HepG2 (cell line): ENCODE measurements around the gene SYNPO.

ENCODE experiments used
- KLF16 ChIP-seq, 2 experiments: sonication (generic) in 1 of 2; formaldehyde crosslinking in 1 of 2; IDR thresholded peaks; 2 replicates each; pipeline versions ENCODE4 v1.6.1 to v1.8.0; 2016 to 2023; ENCODE audit warnings: missing genetic modification reagents in 2 of 2, missing compliant biosample characterization in 1 of 2
- PHB2 ChIP-seq: fragments of 450-650 bp; IDR thresholded peaks from 2 replicates; pipeline ENCODE4 v1.6.1; 2018; ENCODE audit not compliant: partially characterized antibody
- POLR2A ChIP-seq, 2 experiments: IDR thresholded peaks; 2 replicates each; pipeline ENCODE4 v1.6.1; 2011; ENCODE audit warnings: low read depth in 2 of 2, low read length in 2 of 2, mild to moderate bottlenecking in 1 of 2, moderate library complexity in 1 of 2; ENCODE audit not compliant: insufficient read depth in 1 of 2

DNA sequence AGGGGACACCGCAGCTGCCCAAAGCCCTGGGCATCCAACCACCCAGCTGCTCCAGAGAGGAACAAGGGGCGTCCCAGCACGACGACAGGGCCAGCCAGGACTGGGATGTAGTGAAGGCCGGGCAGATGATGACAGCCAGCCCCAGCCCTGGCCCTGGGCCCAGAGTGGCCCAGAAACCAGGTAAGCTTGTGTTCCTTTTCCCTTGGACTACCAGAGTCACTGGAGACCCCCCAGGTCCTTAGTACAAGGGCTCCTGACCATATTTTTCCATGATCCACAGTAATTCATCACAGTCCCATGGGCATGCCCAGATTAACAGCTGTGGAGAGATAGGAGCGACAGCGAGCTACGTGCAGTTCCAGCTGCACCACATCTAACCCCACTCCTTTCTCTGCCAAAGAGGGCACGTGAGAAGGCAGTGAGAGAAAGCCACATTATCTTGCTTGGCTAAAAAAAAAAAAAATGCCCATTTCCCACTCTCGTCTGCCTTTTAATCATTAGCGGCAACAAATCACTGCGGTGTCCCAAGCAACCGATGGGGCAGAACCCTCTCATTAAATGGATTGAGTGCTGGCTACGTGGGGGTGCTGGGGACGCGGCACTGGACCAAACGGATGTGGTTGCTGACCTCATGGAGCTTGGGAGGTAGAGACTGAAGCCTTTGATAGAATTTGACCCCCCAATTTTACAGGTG is 21.7 kb upstream of the SYNPO start:
- TF ChIP-seq KLF16 (CRISPR knock-in tag; IDR thresholded peaks at IDR 0.05) = no peak
- TF ChIP-seq PHB2 = no peak
- TF ChIP-seq POLR2A (IDR thresholded peaks at IDR 0.05; ENCODE audit: insufficient read depth in 1 of 2, low read depth in 2 of 2, low read length in 2 of 2) = no peak
